GM12878 (cell line): ENCODE data around the gene HDAC5. TPM values are rescaled to one million over a fixed set of nuclear protein-coding genes. Genes with fewer than 3 reads are reported as not detected.

Source experiments
- ATAC-seq: fragments of 200-7000 bp; cut with Tn5 transposase; 3 replicates; pipeline ENCODE4 v1.9.1; 2020; ENCODE audit warnings: mild to moderate bottlenecking, moderate library complexity
- BruUV-seq: library from RNA; stranded (reverse); fragments of 400-500 nt; replicated peaks from 2 replicates; lab custom pipeline; 2021; lab: Mats Ljungman, UMichigan
- CTCF ChIA-PET: fragments of 300-600 bp; sonication (Branson Sonifier 250); formaldehyde crosslinking; extraction: SDS; loops from one replicate; lab custom pipeline; 2021; ENCODE audit warnings: inconsistent platforms; lab: Yijun Ruan, JAX
- POLR2A ChIA-PET: fragments of 350-600 bp; formaldehyde crosslinking; extraction: SDS; loops from one replicate; lab custom pipeline; 2021; ENCODE audit warnings: inconsistent platforms; lab: Charles Lee
- RAD21 ChIA-PET: fragments of 300-600 bp; sonication (Branson Sonifier 250); formaldehyde crosslinking; loops from one replicate; lab custom pipeline; 2023; ENCODE audit warnings: antibody characterized with exemption; ENCODE audit not compliant: unreplicated experiment; lab: Charles Lee
- SMC1A ChIA-PET: fragments of 300-600 bp; sonication (Branson Sonifier 250); formaldehyde crosslinking; loops from one replicate; lab custom pipeline; 2023; ENCODE audit not compliant: unreplicated experiment, uncharacterized antibody; lab: Charles Lee
- DNase-seq: peaks from one replicate; pipeline ENCODE4 v3.0.0-alpha.2; 2011; ENCODE audit warnings: low read depth, low spot score
- FAIRE-seq: peaks from 3 replicates; lab custom pipeline; 2011; peaks lifted over from hg19 to GRCh38; lab: Jason Lieb, UNC
- H2AFZ ChIP-seq: 2 replicates; pipeline ENCODE4 v1.6.0; 2011; ENCODE audit warnings: low read depth, low read length, control low read depth; ENCODE audit not compliant: control insufficient read depth
- H3K27ac ChIP-seq: 2 replicates; pipeline ENCODE4 v1.5.1; 2011; ENCODE audit warnings: control low read depth; ENCODE audit not compliant: control insufficient read depth, insufficient read depth
- H3K27me3 ChIP-seq, 2 experiments: replicated peaks in 1 of 2; 2 replicates each; pipeline versions ENCODE4 v1.6.0 to v1.6.1; 2011; ENCODE audit warnings: low read length in 1 of 2; ENCODE audit not compliant: control insufficient read depth in 2 of 2, insufficient read depth in 2 of 2
- H3K36me3 ChIP-seq, 2 experiments: 2 replicates each; pipeline ENCODE4 v1.5.1; 2011; ENCODE audit warnings: low read length in 1 of 2; ENCODE audit not compliant: control insufficient read depth in 2 of 2, insufficient read depth in 2 of 2
- H3K4me1 ChIP-seq: 2 replicates; pipeline ENCODE4 v1.6.1; 2011; ENCODE audit warnings: mild to moderate bottlenecking, low read length, moderate library complexity, mixed read lengths; ENCODE audit not compliant: control insufficient read depth, insufficient read depth
- H3K4me2 ChIP-seq: 2 replicates; pipeline ENCODE4 v1.6.0; 2011; ENCODE audit warnings: control low read depth; ENCODE audit not compliant: control insufficient read depth, insufficient read depth
- H3K4me3 ChIP-seq: fragments of 200-600 bp; sonication (generic); 2 replicates; pipeline ENCODE4 v1.5.1; 2016
- H3K79me2 ChIP-seq: 2 replicates; pipeline ENCODE4 v1.6.0; 2011; ENCODE audit warnings: low read length; ENCODE audit not compliant: control insufficient read depth, insufficient read depth
- H3K9ac ChIP-seq: 2 replicates; pipeline ENCODE4 v1.8.0; 2011; ENCODE audit warnings: low read length, control low read depth, mixed read lengths; ENCODE audit not compliant: control insufficient read depth, insufficient read depth
- H3K9me3 ChIP-seq: replicated peaks from 3 replicates; pipeline ENCODE4 v1.5.1; 2011; ENCODE audit warnings: mild to moderate bottlenecking, low read length; ENCODE audit not compliant: control insufficient read depth, insufficient read depth
- H4K20me1 ChIP-seq: 2 replicates; pipeline ENCODE4 v1.6.0; 2011; ENCODE audit not compliant: control insufficient read depth, insufficient read depth
- CREM ChIP-seq: IDR thresholded peaks from 2 replicates; pipeline ENCODE4 v1.6.1; 2014; ENCODE audit warnings: antibody characterized with exemption, low read depth
- GABPA ChIP-seq: IDR thresholded peaks from 2 replicates; pipeline ENCODE4 v1.6.1; 2014; ENCODE audit warnings: antibody characterized with exemption, low read depth, mild to moderate bottlenecking, inconsistent platforms
- NFXL1 ChIP-seq: fragments of 450-650 bp; IDR thresholded peaks from 2 replicates; pipeline ENCODE4 v1.6.1; 2017; ENCODE audit warnings: antibody characterized with exemption, mild to moderate bottlenecking, borderline replicate concordance
- SIN3A ChIP-seq: IDR thresholded peaks from 2 replicates; pipeline ENCODE4 v1.6.1; 2012; ENCODE audit warnings: low read depth, low read length, improper control_type of control experiment
- SMC3 ChIP-seq: IDR thresholded peaks from 2 replicates; pipeline ENCODE4 v1.6.1; 2011; ENCODE audit warnings: low read length, improper control_type of control experiment, borderline replicate concordance
- STAT3 ChIP-seq: IDR thresholded peaks from 2 replicates; pipeline ENCODE4 v1.6.1; 2011; ENCODE audit warnings: low read depth, low read length, improper control_type of control experiment
- ZBTB33 ChIP-seq: fragments of 450-650 bp; IDR thresholded peaks from 2 replicates; pipeline ENCODE4 v1.6.1; 2017; ENCODE audit warnings: mild to moderate bottlenecking
- WGBS: methylation state at CpG from one replicate; pipeline ENCODE4 v1.1.6; 2016; ENCODE audit warnings: low lambda C conversion rate; ENCODE audit not compliant: insufficient replicate concordance, insufficient coverage; ENCODE audit errors: missing lambda C conversion rate; 5-methylcytosine and 5-hydroxymethylcytosine counted together
- in situ Hi-C: fragments of 300-500 bp; cut with MboI; formaldehyde crosslinking; loops from 9 replicates; pipeline ENCODE4 v1.14.3; 2018; ENCODE audit warnings: mixed read lengths
- intact Hi-C: fragments of 100-400 bp; cut with micrococcal nuclease; formaldehyde crosslinking; loops from one replicate; pipeline ENCODE4 v1.14.2; 2022; ENCODE audit not compliant: unreplicated experiment
- polyA plus RNA-seq, 11 experiments: library from polyadenylated mRNA; depleted of rRNA in 4 of 11; unstranded in 6 of 11; stranded (reverse) in 5 of 11; fragments of >200 nt; fragmentation: Nextera tagmentation in 4 of 11; fragmentation: Illumina TruSeq in 1 of 11; extraction: Ambion mirVana in 4 of 11; extraction: Trizol in 1 of 11; gene quantifications; 1 replicate in 1 of 11; 2 replicates in 10 of 11; pipeline versions ENCODE4 v1.2.1 to v1.2.3, GENCODE V29; 2011 to 2016; ENCODE audit warnings: inconsistent platforms in 2 of 11, missing spikeins in 2 of 11, low read depth in 1 of 11
- total RNA-seq, 4 experiments: library from RNA; depleted of rRNA in 3 of 4; stranded (reverse); fragments of >200 nt in 3 of 4; fragmentation: Illumina TruSeq in 1 of 4; extraction: Trizol in 1 of 4; gene quantifications; 2 replicates each; pipeline versions ENCODE4 v1.2.1 to v1.2.3, GENCODE V29; 2013 to 2021
- TF ChIP-seq, protein P1 (sequence below): IDR thresholded peaks from 2 replicates; pipeline ENCODE4 v1.6.1; 2012; ENCODE audit warnings: low read depth, low read length, improper control_type of control experiment

HDAC5 gene
- total and polyA plus RNA-seq, 10 of the 15 experiments (the other 5 are each of a cell fraction or from before 2014, with no cell fraction given): 1.1 to 58.0 (median 27.3) TPM

- no peak for TF ChIP-seq SMC3
- TF ChIP-seq GABPA: no peak
- TF ChIP-seq, protein P1, sequence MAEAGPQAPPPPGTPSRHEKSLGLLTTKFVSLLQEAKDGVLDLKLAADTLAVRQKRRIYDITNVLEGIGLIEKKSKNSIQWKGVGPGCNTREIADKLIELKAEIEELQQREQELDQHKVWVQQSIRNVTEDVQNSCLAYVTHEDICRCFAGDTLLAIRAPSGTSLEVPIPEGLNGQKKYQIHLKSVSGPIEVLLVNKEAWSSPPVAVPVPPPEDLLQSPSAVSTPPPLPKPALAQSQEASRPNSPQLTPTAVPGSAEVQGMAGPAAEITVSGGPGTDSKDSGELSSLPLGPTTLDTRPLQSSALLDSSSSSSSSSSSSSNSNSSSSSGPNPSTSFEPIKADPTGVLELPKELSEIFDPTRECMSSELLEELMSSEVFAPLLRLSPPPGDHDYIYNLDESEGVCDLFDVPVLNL: no peak
These were observed 11.5 kb upstream of the HDAC5 start (continued) for GRCh38 chr17:44134752-44135568.

GRCh38 chr17:44133918-44134476, 10.6 kb upstream of the HDAC5 start:
- no TSS peak for BruUV-seq
- no peak overlapping the region for H2AFZ ChIP-seq

More at GRCh38 chr17:44133918-44134476, 10.6 kb upstream of the HDAC5 start:
- Histone ChIP-seq H3K36me3 (no peaks in the 10 kb centered on the region), H4K20me1 (no peaks in the 10 kb centered on the region), H3K27ac (no peak overlapping the region), H3K9me3 (no peaks in the 10 kb centered on the region), H3K79me2 (no peaks in the 10 kb centered on the region), H3K9ac (no peak overlapping the region), H3K4me1 (peaks cover 15% of the 10 kb centered on the region), H3K4me3 (no peak overlapping the region), H3K27me3 (no peaks in the 10 kb centered on the region; a peak in 1 of 4 replicates), H3K4me2 (no peak overlapping the region)
- no peak for FAIRE-seq
- POLR2A ChIA-PET: no interaction called here
- TF ChIP-seq SIN3A: no peak
- no peak for TF ChIP-seq NFXL1
- TF ChIP-seq STAT3: no peak
- no peak for TF ChIP-seq CREM
- TF ChIP-seq ZBTB33: no peak
- DNase-seq: no peak
- in situ Hi-C loops (no loop called here), intact Hi-C loops (no loop called here)
- no peak for ATAC-seq
- 44% methylated on average over 4 of the region's 4 CpGs for WGBS
- SMC1A ChIA-PET: interaction anchor here (1.8 kb wide), 1 partner anchor 76 kb away, joined by 5 read pairs; no protein-coding TSS in a partner anchor
- RAD21 ChIA-PET: interaction anchor here (1.4 kb wide), 1 partner anchor 11 kb away, joined by 5 read pairs; the partner anchor contains the start of gene HDAC5
- CTCF ChIA-PET: interaction anchor here (0.9 to 2.7 kb wide), 3 partner anchors 11 to 35 kb away, joined by 3 to 12 read pairs (median 9); partner anchors contain the start of gene HDAC5
